ENCODE measurements around the gene EYA2. TPM values are rescaled to one million over a fixed set of nuclear protein-coding genes. Genes with fewer than 3 reads are reported as not detected.

EYA2 gene
- total RNA-seq, 4 donors from 2014 or later: 0.60 to 4.0 (median 0.99) TPM

DNA sequence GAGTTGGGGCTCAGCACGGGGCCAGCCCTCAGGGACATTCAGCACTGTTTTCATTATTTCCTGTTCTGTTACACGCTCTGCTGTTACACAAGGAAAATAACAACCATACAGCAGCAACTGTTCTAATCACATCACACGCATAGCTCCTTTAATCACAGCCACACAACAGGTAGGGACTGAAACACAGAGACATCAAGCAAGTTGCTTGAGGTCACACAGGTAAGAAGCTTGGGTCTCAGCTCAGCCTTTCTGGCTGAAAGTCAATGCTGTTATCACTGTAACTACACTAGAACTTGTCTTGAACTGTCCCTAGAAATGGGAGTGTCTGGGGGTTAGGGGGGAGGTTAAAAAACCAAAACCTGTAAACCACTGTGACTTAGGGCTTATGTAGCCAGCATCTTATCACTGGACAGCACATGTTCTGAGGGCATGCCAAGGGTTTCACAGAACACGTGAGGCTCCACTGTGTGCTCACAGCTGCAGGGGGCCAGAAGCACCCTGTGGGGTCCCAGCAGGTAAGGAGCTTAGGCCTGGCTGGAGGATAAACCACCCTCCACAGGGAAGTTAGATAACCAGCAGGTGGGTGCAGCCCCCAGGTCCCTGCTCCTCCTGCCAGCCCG, 146.0 kb downstream of the EYA2 start:
- DNase-seq: no peak
- Histone ChIP-seq H3K36me3 (no peaks in the 10 kb centered on the region), H3K4me1 (no peaks in the 10 kb centered on the region), H3K9me3 (no peaks in the 10 kb centered on the region), H3K27me3 (no peaks in the 10 kb centered on the region), H3K4me3 (no peak overlapping the region), H3K27ac (no peak overlapping the region)
- no peak for ATAC-seq
- TF ChIP-seq, protein P1, sequence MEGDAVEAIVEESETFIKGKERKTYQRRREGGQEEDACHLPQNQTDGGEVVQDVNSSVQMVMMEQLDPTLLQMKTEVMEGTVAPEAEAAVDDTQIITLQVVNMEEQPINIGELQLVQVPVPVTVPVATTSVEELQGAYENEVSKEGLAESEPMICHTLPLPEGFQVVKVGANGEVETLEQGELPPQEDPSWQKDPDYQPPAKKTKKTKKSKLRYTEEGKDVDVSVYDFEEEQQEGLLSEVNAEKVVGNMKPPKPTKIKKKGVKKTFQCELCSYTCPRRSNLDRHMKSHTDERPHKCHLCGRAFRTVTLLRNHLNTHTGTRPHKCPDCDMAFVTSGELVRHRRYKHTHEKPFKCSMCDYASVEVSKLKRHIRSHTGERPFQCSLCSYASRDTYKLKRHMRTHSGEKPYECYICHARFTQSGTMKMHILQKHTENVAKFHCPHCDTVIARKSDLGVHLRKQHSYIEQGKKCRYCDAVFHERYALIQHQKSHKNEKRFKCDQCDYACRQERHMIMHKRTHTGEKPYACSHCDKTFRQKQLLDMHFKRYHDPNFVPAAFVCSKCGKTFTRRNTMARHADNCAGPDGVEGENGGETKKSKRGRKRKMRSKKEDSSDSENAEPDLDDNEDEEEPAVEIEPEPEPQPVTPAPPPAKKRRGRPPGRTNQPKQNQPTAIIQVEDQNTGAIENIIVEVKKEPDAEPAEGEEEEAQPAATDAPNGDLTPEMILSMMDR (IDR thresholded peaks at IDR 0.05 in 4 of 5, conservative IDR thresholded peaks at IDR 0.05 in 1 of 5): no peak
- no peak for TF ChIP-seq POLR2A (IDR thresholded peaks at IDR 0.05)
- intact Hi-C loops (cut with DNase I; ENCODE audit: low total_unique reads): no loop called here
- in situ Hi-C loops (cut with MboI; ENCODE audit: low sequenced_read_pairs in 4 of 4): loop anchor here in 1 of 4 donors (25.0 kb wide), 1 partner anchor 103 kb away; no protein-coding TSS in a partner anchor

DNA sequence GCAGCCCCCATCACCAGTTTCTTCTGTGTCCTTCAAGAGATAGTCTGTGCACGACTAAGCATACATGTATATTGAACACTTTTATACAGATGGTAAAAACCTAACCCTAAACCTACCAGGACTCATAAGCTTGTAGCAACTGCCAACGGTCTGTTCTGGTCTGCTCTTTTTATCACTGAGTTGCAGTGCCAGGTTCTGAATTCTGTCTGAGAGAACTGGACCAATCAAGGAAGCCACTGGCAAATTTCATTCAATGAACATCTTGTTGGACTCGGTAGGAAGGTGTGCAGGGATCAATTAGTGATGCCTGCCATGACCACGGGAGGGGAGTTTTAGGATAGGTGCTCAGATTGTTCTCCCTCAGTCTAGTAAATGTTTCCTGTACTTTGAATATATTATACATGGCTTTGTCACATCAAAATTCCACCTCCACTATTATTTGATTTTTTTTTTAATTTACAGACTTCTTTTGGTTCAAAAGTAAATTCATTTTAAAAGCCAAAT, 146.8 kb downstream of the EYA2 start:
- no peak overlapping the region for H3K4me3 ChIP-seq
- H3K27ac ChIP-seq: no peak overlapping the region
- no peaks in the 10 kb centered on the region for H3K9me3 ChIP-seq
- no peaks in the 10 kb centered on the region for H3K4me1 ChIP-seq
- intact Hi-C loops (cut with DNase I; ENCODE audit: low total_unique reads): no loop called here
- DNase-seq (no peak), ATAC-seq (no peak)
- H3K27me3 ChIP-seq: no peaks in the 10 kb centered on the region
- no peaks in the 10 kb centered on the region for H3K36me3 ChIP-seq
- TF ChIP-seq POLR2A (IDR thresholded peaks at IDR 0.05): no peak
- TF ChIP-seq, protein P1 (IDR thresholded peaks at IDR 0.05 in 4 of 5, conservative IDR thresholded peaks at IDR 0.05 in 1 of 5): no peak
- in situ Hi-C loops (cut with MboI; ENCODE audit: low sequenced_read_pairs in 4 of 4): loop anchor here in 1 of 4 donors (25.0 kb wide), 1 partner anchor 104 kb away; no protein-coding TSS in a partner anchor

- no peaks in the 10 kb centered on the region for H3K9me3 ChIP-seq
- no peak overlapping the region for H3K27ac ChIP-seq
- ATAC-seq (no peak), DNase-seq (no peak)
- H3K36me3 ChIP-seq: no peaks in the 10 kb centered on the region
- H3K4me1 ChIP-seq: no peaks in the 10 kb centered on the region
- TF ChIP-seq, protein P1 (IDR thresholded peaks at IDR 0.05 in 4 of 5, conservative IDR thresholded peaks at IDR 0.05 in 1 of 5): no peak
- TF ChIP-seq POLR2A (IDR thresholded peaks at IDR 0.05): no peak
- intact Hi-C loops (cut with DNase I; ENCODE audit: low total_unique reads) (no loop called here), in situ Hi-C loops (cut with MboI; ENCODE audit: low sequenced_read_pairs in 4 of 4) (loop anchor here in 1 of 4 donors (25.0 kb wide), 1 partner anchor 105 kb away; no protein-coding TSS in a partner anchor)
- H3K27me3 ChIP-seq: no peaks in the 10 kb centered on the region
- H3K4me3 ChIP-seq: no peak overlapping the region
Measured at GRCh38 chr20:47042464-47042863, 147.8 kb downstream of the EYA2 start.

DNA sequence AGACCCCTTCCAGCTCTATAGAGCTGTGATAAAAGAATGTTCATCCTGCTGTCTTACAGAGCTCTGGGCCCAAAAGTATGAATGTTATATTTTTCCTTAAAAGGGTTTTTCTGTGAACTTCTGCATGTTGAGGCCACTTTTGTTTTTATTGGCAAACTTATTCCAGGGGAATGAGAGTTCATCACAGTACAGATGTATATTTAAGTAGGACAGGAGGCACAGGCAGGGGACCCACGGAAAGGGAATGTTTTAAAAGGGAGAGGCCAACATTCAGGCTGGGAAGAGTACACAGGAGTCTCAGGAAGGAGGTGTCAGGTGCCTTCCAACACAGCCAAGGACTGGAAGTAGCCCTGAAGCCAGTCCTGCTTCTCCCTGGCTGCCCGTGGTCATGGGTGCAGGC, 148.4 kb downstream of the EYA2 start:
- no peak for TF ChIP-seq POLR2A (IDR thresholded peaks at IDR 0.05)
- TF ChIP-seq, protein P1 (IDR thresholded peaks at IDR 0.05 in 4 of 5, conservative IDR thresholded peaks at IDR 0.05 in 1 of 5): no peak
- DNase-seq: no peak
- intact Hi-C loops (cut with DNase I; ENCODE audit: low total_unique reads): no loop called here
- no peak for ATAC-seq
- no peak overlapping the region for H3K4me3 ChIP-seq
- H3K4me1 ChIP-seq: no peaks in the 10 kb centered on the region
- in situ Hi-C loops (cut with MboI; ENCODE audit: low sequenced_read_pairs in 4 of 4): loop anchor here in 1 of 4 donors (25.0 kb wide), 1 partner anchor 106 kb away; no protein-coding TSS in a partner anchor
- no peaks in the 10 kb centered on the region for H3K9me3 ChIP-seq
- H3K36me3 ChIP-seq: no peaks in the 10 kb centered on the region
- no peak overlapping the region for H3K27ac ChIP-seq
- H3K27me3 ChIP-seq: no peaks in the 10 kb centered on the region
